Osteoblast (primary cell): Measurements from ENCODE around the gene MMP11. TPM values are rescaled to one million over a fixed set of nuclear protein-coding genes. Genes with fewer than 3 reads are reported as not detected.
A peak's percentile ranks its signal among the peaks of the same experiment; 100 is the strongest.

Source experiments
- DNase-seq: peaks from one replicate; pipeline ENCODE4 v3.0.0; 2011; ENCODE audit warnings: low spot score, mixed read lengths; ENCODE audit not compliant: insufficient read length; ENCODE audit errors: missing footprints
- H2AFZ ChIP-seq: 2 replicates; pipeline ENCODE4 v1.6.0; 2011; ENCODE audit warnings: mild to moderate bottlenecking, low read length
- H3K27ac ChIP-seq: 2 replicates; pipeline ENCODE4 v1.5.1; 2011; ENCODE audit warnings: mild to moderate bottlenecking, low read depth, low read length, moderate library complexity
- H3K27me3 ChIP-seq: 2 replicates; pipeline ENCODE4 v1.6.0; 2012; ENCODE audit warnings: mild to moderate bottlenecking, control low read depth, inconsistent platforms, low read length, moderate library complexity; ENCODE audit not compliant: insufficient read depth
- H3K36me3 ChIP-seq: 2 replicates; pipeline ENCODE4 v1.5.1; 2011; ENCODE audit warnings: mild to moderate bottlenecking, low read length, control low read depth, moderate library complexity; ENCODE audit not compliant: insufficient read depth
- H3K4me1 ChIP-seq: 2 replicates; pipeline ENCODE4 v1.5.1; 2011; ENCODE audit warnings: mild to moderate bottlenecking, low read length, control low read depth, moderate library complexity; ENCODE audit not compliant: insufficient read depth
- H3K4me2 ChIP-seq: 2 replicates; pipeline ENCODE4 v1.6.0; 2011; ENCODE audit warnings: mild to moderate bottlenecking, low read length; ENCODE audit not compliant: insufficient read depth
- H3K4me3 ChIP-seq: fragments of 200-600 bp; sonication (generic); 3 replicates; pipeline ENCODE4 v1.5.1; 2012; ENCODE audit warnings: mild to moderate bottlenecking, low read length, inconsistent platforms; ENCODE audit not compliant: insufficient read depth
- H3K79me2 ChIP-seq: 2 replicates; pipeline ENCODE4 v1.6.0; 2012; ENCODE audit warnings: mild to moderate bottlenecking, low read length, control low read depth, inconsistent platforms; ENCODE audit not compliant: insufficient read depth
- H3K9me3 ChIP-seq: 2 replicates; pipeline ENCODE4 v1.5.1; 2011; ENCODE audit warnings: low read depth, low read length, control low read depth
- H4K20me1 ChIP-seq: 2 replicates; pipeline ENCODE4 v1.6.0; 2012; ENCODE audit warnings: mild to moderate bottlenecking, low read length, control low read depth; ENCODE audit not compliant: insufficient read depth
- CTCF ChIP-seq: IDR thresholded peaks from 2 replicates; pipeline ENCODE4 v1.5.1; 2011; ENCODE audit warnings: mild to moderate bottlenecking, low read depth, low read length, moderate library complexity; ENCODE audit errors: extremely low read depth
- total RNA-seq: library from RNA; depleted of rRNA; stranded (reverse); fragments of >200 nt; gene quantifications from 2 replicates; pipeline ENCODE4 v1.2.3, GENCODE V29; 2012

MMP11 gene
- total RNA-seq, 1 donor, result 23.5 TPM

GRCh38 chr22:23743303-23743705 lies 29.3 kb upstream of the MMP11 start:
- TF ChIP-seq CTCF, result no peak
- peaks cover 4% of the 10 kb centered on the region for H4K20me1 ChIP-seq
- H3K4me2 ChIP-seq, result no peak overlapping the region
- DNase-seq, result peak; percentile 49
- no peak overlapping the region for H2AFZ ChIP-seq
- no peak overlapping the region for H3K27ac ChIP-seq
- H3K9me3 ChIP-seq, result peaks cover 5% of the 10 kb centered on the region
- H3K4me1 ChIP-seq, result no peaks in the 10 kb centered on the region
- no peaks in the 10 kb centered on the region for H3K27me3 ChIP-seq
- peaks cover 25% of the 10 kb centered on the region for H3K36me3 ChIP-seq
- peaks cover 8% of the 10 kb centered on the region for H3K79me2 ChIP-seq
- no peak overlapping the region for H3K4me3 ChIP-seq

GRCh38 chr22:23744001-23744400 lies 28.6 kb upstream of the MMP11 start:
- H3K27me3 ChIP-seq, result no peaks in the 10 kb centered on the region
- peaks cover 4% of the 10 kb centered on the region for H4K20me1 ChIP-seq
- no peak overlapping the region for H2AFZ ChIP-seq
- H3K9me3 ChIP-seq, result peaks cover 5% of the 10 kb centered on the region
- no peak overlapping the region for H3K27ac ChIP-seq
- DNase-seq, result peak; percentile 65
- no peak overlapping the region for H3K4me2 ChIP-seq
- no peaks in the 10 kb centered on the region for H3K4me1 ChIP-seq
- TF ChIP-seq CTCF, result no peak
- H3K36me3 ChIP-seq, result peaks cover 25% of the 10 kb centered on the region
- no peak overlapping the region for H3K4me3 ChIP-seq
- H3K79me2 ChIP-seq, result peaks cover 8% of the 10 kb centered on the region

GRCh38 chr22:23744485-23744884 lies 28.2 kb upstream of the MMP11 start:
- H3K4me1 ChIP-seq, result peaks cover 1% of the 10 kb centered on the region
- H2AFZ ChIP-seq, result no peak overlapping the region
- peaks cover 4% of the 10 kb centered on the region for H4K20me1 ChIP-seq
- no peak for DNase-seq
- H3K9me3 ChIP-seq, result peaks cover 5% of the 10 kb centered on the region
- peaks cover 8% of the 10 kb centered on the region for H3K79me2 ChIP-seq
- H3K27me3 ChIP-seq, result no peaks in the 10 kb centered on the region
- H3K27ac ChIP-seq, result no peak overlapping the region
- TF ChIP-seq CTCF, result no peak
- H3K4me3 ChIP-seq, result no peak overlapping the region
- no peak overlapping the region for H3K4me2 ChIP-seq
- H3K36me3 ChIP-seq, result peaks cover 25% of the 10 kb centered on the region

GRCh38 chr22:23745791-23746190 lies 26.9 kb upstream of the MMP11 start:
- H3K9me3 ChIP-seq, result peaks cover 5% of the 10 kb centered on the region
- H3K36me3 ChIP-seq, result peaks cover 23% of the 10 kb centered on the region
- H3K4me1 ChIP-seq, result peaks cover 13% of the 10 kb centered on the region
- DNase-seq, result peak; percentile 64
- H3K27ac ChIP-seq, result no peak overlapping the region
- no peak overlapping the region for H3K4me2 ChIP-seq
- no peak overlapping the region for H2AFZ ChIP-seq
- H3K4me3 ChIP-seq, result no peak overlapping the region
- TF ChIP-seq CTCF, result no peak
- no peaks in the 10 kb centered on the region for H3K27me3 ChIP-seq
- peaks cover 11% of the 10 kb centered on the region for H3K79me2 ChIP-seq
- H4K20me1 ChIP-seq, result peaks cover 4% of the 10 kb centered on the region
